GM21737 (cell line): Measurements from ENCODE around the gene EXOC4.
"Not testable (repeated sequence)": the region's sequence is repeated elsewhere in the genome, so short reads cannot be mapped to it uniquely, and the experiment has no call there.

Experiments used
- ATAC-seq: cut with Tn5 transposase; IDR thresholded peaks from one replicate; pipeline ENCODE4 v1.9.1; 2021; ENCODE audit warnings: mild to moderate bottlenecking, moderate library complexity; ENCODE audit not compliant: unreplicated experiment

Gene EXOC4

DNA sequence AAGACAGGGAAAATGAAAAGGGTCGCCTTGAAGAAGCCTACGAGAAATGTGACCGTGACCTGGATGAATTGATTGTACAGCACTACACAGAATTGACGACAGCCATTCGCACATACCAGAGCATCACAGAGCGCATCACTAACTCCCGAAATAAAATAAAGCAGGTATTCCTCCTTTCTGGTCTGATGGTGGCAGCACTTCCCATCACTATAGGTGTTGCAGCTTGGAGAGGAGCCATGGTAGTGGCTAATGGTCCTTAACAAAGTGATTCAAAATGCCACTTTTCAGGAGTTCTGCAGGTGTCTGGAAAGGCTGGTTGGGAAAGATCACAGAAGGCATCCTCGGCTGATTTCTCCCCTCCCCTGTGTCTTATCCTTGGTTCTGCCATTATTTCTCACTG lies 22.1 kb downstream of the EXOC4 start:
- no peak for ATAC-seq

DNA sequence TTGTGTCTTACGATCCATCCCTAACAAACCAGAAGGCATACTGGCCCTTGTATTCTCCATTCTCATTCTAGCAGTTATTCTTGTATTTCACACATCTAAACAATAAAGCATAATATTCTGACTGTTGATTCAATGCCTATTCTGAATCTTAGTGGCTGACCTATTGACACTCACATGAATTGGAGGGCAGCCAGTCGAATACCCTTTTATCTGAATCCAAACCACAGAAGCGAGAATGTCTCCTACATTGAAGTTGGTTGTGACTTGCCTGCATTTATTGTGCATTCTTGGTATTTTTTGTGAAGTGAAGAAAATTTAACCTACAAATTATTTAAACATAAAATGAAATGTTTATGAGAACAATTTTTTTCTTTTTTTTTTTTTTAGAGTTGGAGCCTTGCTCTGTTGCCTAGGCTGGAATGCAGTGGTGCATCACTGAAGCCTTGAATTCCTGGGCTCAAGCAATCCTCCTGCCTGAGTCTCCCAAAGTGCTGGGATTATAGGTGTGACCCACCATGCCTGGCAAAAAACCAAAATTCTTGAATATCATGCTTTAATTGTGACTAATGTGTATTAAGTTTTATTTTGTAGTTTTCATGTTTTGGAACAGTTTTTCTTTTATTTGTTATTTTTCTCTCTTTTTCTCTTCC lies 22.7 kb downstream of the EXOC4 start:
- no peak for ATAC-seq

DNA sequence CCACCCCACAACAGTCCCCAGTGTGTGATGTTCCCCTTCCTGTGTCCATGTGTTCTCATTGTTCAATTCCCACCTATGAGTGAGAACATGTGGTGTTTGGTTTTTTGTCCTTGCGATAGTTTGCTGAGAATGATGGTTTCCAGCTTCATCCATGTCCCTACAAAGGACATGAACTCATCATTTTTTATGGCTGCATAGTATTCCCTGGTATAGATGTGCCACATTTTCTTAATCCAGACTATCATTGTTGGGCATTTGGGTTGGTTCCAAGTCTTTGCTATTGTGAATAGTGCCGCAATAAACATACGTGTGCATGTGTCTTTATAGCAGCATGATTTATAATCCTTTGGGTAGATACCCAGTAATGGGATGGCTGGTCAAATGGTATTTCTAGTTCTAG lies 26.1 kb downstream of the EXOC4 start:
- not testable (repeated sequence) for ATAC-seq

GRCh38 chr7:133282094-133282493 lies 29.2 kb downstream of the EXOC4 start:
- no peak for ATAC-seq

GRCh38 chr7:133284092-133284491 lies 31.2 kb downstream of the EXOC4 start:
- no peak for ATAC-seq

GRCh38 chr7:133288970-133289369 lies 36.1 kb downstream of the EXOC4 start:
- ATAC-seq = no peak

DNA sequence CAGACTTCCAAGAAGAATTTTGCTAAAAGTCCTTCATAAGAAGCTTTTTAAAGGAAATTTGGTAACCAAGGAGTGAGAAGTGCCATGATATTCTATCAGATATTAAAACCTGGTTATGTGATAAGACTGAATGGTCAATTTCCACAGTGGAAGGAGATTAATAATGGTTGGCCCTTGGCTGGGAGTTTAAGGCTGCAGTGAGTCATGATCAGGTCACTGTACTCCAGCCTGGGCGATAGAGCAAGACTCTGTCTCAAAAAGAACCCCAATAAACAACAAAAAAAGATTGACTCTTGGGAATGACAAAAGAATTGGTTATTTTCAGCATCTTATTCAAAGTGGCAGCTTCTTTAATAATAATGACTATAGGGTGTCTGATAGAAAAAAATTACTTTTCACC lies 37.2 kb downstream of the EXOC4 start:
- no peak for ATAC-seq

DNA sequence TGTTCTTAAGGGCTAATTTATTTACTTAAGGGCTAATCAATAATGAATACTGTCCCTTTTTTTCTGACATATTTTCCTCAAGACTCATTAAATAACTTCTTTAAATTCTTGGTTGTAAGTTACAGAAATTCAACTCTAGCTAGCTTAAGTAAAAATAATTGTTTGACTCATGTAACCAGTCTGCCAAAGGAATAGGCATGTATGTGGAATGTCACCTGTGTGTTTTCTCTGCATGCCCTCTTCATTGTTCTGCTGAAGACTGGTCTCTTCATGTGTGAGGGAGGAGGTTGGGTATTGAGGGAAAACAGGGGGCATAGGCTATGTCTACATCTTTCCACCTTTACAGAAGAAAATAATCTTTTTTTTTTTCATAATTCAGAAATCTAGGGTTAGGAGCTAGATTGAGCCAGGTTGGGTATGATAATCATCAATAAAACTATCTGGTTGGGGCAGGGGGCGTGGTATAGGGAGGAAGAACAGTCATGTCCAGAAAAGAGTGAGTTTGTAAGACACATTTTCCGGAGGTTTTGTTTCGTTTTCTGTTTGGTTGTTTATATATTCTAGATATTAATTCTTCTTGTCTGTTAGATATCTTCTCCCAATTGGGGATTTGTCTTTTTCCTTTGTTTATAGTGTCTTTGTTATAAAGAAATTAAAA lies 37.9 kb downstream of the EXOC4 start:
- ATAC-seq = no peak

GRCh38 chr7:133292631-133293030 lies 39.8 kb downstream of the EXOC4 start:
- no peak for ATAC-seq

GRCh38 chr7:133293384-133294160 lies 40.7 kb downstream of the EXOC4 start:
- ATAC-seq = no peak

DNA sequence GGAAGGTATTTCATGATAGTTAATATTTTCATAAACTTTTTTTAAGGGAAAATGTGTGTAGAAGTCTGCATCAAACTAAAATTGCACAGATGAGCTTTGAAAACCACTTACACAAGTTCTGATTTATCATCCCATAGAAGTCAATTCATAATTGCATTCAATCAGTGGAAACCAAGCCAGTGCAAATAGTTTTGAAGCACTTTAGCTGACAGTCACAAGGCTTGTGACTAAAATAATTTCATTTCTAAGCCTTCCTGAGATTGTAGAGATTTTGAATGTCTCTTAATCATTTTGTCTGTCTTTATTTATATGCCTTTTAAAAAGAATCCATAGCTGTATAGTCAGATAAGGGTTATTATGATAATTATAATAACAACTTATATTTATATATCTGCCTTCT lies 41.4 kb downstream of the EXOC4 start:
- no peak for ATAC-seq

DNA sequence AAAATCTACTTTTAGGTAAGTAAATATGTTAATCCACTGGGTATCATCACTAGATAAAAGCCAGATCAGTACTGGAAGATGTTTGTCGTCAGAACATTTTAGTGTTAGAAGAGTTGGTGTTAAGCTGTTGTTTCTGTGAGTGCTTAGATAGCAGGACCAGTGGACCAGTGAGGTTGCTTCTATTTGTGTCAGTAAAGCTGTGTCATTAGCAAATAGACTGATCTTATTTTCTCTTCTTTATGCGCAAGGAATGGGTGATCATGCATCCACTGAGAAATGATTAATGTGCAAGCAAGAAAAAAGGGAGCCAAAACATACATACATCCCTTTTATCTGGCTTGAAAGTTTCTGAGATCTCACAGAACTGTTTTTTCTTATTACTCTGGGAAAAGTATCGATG lies 42.6 kb downstream of the EXOC4 start:
- ATAC-seq = no peak

- ATAC-seq = no peak
These were observed 44.2 kb downstream of the EXOC4 start for GRCh38 chr7:133297093-133297492.

DNA sequence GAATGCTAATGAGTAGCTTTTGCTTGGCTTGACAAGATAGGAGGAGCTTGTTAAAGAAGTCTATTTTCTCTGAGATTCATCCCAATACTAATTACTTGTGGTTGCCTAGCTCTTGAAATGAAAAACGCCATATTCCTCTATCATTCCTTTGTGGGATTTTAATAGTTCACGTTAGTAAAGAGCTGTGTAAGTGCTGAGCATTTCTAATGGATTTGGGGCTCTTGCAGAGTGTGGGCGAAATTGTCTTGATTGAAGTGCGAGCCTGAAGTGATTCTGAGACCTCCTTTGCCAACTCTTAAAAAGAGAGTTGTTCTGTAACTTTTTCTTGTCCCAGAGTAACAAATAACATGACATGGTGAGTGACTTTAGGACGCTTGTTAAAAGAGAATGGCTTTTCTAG lies 45.2 kb downstream of the EXOC4 start:
- no peak for ATAC-seq

- ATAC-seq = no peak
These were observed 46.8 kb downstream of the EXOC4 start for GRCh38 chr7:133299676-133300075.

DNA sequence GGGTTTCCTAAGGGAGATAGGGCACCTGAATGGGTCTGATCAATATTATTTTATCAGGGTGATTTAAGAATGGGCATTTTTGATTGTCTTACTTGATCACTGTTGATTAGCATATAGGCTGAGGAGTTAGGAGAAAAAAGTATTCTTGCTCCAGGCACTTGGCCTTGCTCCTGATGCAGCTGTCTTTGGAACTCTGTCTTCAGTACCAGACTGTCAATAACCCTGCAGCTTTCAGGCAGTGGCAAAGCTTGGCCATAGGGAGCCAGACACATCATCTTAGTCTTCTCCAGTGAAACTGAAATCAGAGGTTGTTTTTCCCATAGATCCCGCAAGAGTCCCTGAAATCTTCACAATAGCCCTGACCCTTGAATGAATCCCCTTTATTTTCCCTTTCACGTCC lies 47.2 kb downstream of the EXOC4 start:
- ATAC-seq = no peak

DNA sequence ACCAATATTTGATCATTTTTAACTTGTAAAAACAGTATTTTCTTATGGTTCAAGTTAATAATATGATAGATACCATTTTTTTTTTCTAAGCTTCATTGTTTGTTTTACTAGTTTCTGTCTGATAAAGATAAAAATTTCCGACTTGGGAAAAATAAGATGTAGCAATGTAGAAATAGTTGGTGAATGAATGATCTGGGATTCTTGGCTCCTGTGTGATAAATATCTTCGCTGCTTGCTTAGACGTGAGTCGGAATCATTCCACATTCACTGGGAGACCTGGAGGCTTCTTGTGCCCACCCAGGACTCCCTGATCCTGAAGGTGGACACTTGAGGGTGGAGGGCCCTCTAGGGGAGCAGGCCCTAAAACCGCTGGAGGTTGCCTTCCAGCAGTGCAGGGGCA lies 47.9 kb downstream of the EXOC4 start:
- no peak for ATAC-seq

- no peak for ATAC-seq
These were observed 48.6 kb downstream of the EXOC4 start for GRCh38 chr7:133301444-133301843.

DNA sequence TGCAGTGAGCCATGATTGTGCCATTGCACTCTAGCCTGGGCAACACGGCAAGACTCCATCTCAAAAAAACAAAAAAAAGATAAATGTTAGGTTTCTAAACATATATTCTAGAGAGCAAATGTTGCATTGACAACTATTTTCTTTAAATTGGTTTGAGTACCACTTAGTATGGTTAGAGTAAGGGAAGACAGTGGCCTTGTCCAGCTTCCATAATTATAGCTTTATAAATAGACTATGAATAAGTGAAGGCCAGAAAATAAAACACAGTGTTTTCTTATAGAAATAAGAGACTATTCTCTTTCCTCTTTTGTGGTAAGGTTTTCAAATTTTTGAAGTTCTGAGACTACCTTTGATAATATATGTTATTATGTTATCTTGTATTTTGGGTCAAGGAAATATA lies 50.5 kb downstream of the EXOC4 start:
- no peak for ATAC-seq

DNA sequence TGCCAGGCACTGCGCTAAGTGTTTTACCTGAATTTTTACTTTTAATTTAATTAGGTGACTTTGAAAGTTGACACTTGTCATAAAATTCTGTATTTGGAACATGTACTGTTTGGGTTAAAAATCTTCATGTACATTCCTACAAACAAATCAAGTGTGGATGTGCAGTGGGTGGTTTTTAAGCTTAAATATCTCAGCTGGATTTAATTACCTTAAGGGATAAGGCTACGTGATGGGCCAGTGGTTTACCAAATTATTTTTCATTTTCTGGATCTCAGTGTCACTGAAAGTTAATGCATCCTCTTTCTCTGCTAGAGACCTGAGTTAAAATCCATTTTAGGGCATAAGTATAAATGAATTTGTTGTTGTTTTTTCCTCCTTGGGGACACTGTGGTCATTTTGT lies 51.1 kb downstream of the EXOC4 start:
- ATAC-seq = no peak

DNA sequence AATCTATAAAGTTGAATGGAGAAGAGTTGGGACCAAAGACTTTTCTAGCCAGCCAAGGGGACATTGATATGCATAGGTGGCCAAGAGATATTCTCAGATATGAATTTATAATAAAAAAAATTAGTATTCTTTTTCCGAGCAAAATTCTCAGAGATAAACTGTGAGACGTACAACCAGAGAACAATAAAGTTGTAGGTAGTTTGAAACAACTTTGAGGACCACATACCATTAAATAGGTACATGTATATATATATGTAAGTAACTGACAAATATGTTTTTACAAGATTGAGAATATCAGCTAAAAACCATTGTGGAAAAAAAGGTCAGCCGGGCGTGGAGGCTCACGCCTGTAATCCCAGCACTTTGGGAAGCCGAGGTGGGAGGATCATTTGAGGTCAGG lies 56.5 kb downstream of the EXOC4 start:
- ATAC-seq = no peak

DNA sequence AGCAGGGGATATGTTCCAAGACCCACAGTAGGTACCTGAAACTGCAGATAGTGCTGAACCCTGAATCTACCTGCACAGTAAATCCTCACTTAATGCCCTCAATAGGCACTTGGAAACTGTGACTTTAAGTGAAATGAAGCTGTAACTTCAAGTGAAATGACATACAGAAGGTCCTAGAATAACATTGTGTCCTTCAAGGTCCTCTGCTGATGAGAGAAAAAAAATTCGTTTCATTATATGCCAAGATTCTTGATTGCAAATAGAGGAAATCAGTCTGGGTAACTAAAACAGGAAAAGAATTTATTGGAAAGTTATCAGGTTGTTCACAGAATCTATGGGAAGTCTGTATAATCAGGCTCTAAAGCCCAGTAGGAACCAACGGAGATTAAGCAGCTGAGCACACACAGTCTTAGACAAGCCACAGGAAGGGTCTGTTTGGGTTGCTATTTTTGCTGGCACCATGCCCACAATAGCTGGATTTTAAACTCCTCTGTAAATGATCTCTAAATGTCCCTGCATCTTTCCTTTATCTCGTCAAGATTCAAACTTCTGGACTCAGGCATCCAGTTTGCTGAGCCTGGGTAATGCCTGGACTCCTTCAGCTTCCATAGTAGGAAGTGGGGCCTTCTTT lies 57.5 kb downstream of the EXOC4 start:
- no peak for ATAC-seq
